CD4-positive, alpha-beta T cell treated with Interleukin-2 at 100 ng/mL for 4 hours (primary cell): Measurements from ENCODE around the gene HIP1.
"Not testable (repeated sequence)": the region's sequence is repeated elsewhere in the genome, so short reads cannot be mapped to it uniquely, and the experiment has no call there.

Source experiments
- DNase-seq: peaks from one replicate; pipeline ENCODE4 v3.0.0-alpha.2; 2020; ENCODE audit warnings: low spot score

The HIP1 gene

DNA sequence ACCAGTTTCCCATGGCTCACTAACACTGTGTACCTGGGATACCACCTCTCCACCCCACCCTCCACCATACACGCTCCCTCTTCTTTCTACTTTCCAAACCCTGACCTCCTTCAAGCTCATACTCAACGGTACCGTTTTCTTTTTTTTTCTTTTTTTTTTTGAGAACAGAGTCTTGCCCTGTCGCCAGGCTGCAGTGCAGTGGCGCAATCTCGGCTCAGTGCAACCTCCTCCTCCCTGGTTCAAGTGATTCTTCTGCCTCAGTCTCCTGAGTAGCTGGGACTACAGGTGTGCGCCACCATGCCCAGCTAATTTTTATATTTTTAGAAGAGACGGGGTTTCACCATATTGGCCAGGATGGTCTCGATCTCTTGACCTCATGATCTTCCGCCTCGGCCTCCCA, 129.3 kb downstream of the HIP1 start:
- not testable (repeated sequence) for DNase-seq

GRCh38 chr7:75608451-75609122, 130.2 kb downstream of the HIP1 start:
- DNase-seq: no peak

GRCh38 chr7:75604408-75604807, 134.3 kb downstream of the HIP1 start:
- DNase-seq: no peak

DNA sequence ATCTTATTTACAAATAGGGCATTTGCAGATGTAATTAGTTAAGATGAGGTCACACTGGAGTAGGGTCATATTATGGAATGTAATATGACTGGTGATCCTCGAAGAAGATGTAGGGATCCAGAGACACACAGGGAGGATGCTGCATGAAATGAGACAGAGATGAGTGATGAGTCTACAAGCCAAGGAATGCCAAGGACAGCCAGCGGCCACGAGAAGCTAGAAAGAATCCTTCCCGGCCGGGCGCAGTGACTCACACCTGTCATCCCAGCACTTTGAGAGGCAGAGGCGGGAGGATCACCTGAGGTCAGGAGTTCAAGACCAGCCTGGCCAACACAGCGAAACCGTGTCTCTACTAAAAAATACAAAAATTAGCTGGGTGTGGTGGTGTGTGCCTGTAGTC, 135.9 kb downstream of the HIP1 start:
- DNase-seq: not testable (repeated sequence)

DNA sequence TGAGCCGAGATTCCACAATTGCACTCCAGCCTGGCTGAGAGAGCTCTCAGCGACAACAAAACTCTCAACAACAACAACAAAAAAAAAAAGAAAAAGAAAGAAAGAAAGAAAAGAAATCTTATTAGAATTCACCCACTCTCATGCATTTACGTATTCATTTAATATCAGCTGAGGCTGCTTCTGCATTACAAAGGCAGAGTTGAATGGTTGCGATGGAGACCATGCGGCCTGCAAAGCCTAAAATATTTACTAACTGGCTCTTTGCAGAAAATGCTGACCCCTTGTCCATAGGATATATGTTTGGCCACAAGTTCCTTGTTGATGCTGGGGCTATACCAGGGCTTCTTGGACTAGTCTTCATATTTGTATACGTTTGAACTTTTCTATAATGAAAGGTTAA, 137.2 kb downstream of the HIP1 start:
- no peak for DNase-seq

- not testable (repeated sequence) for DNase-seq
Observed at GRCh38 chr7:75600748-75601147, 138.0 kb downstream of the HIP1 start.

GRCh38 chr7:75599244-75599781, 139.4 kb downstream of the HIP1 start:
- DNase-seq: no peak

GRCh38 chr7:75596727-75597614, 141.8 kb downstream of the HIP1 start:
- DNase-seq: peak; percentile 3

- no peak for DNase-seq
Observed at GRCh38 chr7:75595766-75596165, 143.0 kb downstream of the HIP1 start.

DNA sequence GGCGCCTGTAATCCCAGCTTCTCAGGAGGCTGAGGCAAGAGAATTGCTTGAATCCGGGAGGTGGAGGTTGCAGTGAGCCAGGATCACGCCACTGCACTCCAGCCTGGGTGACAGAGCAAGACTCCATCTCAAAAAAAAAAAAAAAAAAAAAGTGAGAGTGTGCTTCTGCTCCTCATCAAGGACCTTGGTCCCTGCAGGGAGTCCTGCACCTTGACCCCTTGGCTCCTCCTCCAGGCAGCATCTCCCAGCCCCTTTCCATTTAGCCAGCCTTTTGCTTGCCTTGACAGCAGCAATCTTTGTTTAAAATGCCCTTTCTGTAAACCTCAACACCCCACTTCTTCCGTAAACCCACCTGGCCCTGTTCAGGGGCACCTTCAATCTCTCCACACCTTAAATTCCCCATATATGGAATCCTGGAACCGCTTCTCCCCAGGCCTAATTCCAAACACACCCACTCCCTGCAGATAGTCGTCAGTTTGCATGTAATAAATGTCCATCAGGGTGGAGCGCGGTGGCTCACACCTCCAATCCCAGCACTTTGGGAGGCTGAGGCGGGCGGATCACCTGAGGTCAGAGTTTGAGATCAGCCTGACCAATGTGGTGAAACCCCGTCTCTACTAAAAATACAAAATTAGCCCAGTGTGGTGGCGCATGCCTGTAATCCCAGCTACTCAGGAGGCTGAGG, 145.1 kb downstream of the HIP1 start:
- not testable (repeated sequence) for DNase-seq

DNA sequence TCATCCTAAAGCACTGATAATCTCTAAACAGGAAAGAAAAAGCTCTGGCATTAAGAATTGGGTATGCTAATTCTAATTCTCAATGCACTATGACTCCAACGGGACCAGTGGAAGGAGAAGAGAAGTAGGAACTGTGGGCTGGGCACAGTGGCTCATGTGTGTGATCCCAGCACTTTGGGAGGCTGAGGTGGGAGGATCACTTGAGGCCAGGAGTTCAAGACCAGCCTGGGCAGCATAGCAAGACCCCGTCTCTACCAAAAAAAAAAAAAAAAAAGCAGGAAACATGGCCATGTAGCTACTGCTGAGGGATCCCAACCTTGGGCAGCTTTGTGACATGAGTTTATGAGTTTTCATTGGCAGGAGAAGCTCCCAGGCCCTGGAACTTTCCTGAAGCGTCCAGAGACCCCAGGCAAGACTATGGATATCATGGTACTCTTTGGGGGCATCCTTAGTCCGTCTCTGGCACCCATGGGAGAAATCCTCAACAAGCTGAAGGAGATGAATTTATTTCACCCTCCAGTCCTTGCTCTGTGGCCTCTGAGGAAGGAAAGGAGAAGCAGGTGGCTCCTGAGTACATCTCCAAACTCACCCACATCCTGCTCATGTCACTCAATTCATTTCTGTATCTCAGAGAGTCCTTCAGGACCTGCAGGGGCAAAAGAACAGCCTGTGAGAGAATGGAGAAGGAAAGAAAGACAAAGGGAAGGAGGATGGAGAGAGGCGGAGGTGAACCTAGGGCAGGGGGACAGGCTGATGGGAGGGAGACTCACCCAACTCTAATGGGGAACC, 147.1 kb downstream of the HIP1 start:
- DNase-seq: no peak

GRCh38 chr7:75590373-75591005, 148.3 kb downstream of the HIP1 start:
- no peak for DNase-seq

- no peak for DNase-seq
Observed at GRCh38 chr7:75584354-75584753, 154.4 kb downstream of the HIP1 start.

DNA sequence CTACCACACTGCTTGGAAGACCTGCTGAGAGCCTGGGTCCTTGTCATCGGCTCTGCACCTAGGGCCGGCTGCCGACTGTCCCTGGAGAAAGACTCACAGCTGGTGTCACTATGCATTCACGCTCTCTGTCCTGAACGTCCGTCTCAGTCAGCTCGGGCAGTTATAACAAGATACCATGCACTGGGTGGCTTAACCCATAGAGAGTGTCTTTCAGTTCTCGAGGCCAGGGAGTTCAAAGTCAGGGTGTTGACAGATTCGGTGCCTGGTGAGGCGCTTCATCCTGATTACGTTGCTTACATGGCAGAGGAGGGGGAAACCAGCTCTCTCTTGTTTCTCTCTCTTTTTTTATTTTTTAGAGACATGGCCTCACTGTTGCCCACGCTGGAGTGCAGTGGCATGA, 155.5 kb downstream of the HIP1 start:
- DNase-seq: no peak

DNA sequence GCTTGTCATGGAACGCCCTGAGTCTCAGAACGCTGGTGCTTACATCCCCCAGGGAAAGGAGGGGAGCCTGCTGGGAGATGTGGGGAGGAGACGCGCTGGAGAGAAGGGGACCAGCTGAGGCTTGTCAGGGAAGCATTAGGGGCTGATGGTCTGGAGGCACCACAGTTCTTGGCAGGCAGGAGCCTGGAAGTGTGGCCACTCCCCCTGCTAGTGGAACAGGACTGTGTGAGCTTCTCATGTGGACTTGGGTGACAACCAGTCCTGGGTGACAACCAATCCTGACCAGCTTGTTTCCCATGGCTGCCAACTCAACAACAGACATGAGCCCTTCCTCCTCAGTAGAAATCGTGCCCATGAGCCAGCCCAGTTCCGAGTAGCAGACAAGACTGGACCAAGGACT, 158.8 kb downstream of the HIP1 start:
- DNase-seq: no peak

- DNase-seq: no peak
Observed at GRCh38 chr7:75578081-75578480, 160.7 kb downstream of the HIP1 start.

- DNase-seq: no peak
Observed at GRCh38 chr7:75575488-75576121, 163.1 kb downstream of the HIP1 start.

GRCh38 chr7:75573477-75574019, 165.2 kb downstream of the HIP1 start:
- no peak for DNase-seq

DNA sequence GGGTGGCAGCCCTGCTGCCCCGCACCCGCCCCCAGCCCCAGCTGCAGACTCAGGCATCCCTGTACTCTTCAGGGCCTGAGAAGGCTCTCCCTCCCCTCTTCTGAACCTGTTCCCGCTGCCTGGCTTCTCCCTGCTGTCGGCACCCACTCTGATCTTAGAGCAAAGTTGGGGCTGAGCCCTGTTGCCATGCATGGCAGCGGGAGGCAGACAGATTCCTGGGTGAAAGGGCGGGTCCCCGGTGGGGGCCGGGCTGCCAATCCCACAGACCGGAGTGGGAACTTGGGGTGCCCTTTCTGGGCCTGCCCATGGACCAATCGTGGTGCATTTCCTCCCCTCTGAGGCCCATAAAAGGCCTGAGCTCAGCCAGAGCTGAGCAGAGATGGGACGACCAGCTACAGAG, 165.9 kb downstream of the HIP1 start:
- DNase-seq: no peak

DNA sequence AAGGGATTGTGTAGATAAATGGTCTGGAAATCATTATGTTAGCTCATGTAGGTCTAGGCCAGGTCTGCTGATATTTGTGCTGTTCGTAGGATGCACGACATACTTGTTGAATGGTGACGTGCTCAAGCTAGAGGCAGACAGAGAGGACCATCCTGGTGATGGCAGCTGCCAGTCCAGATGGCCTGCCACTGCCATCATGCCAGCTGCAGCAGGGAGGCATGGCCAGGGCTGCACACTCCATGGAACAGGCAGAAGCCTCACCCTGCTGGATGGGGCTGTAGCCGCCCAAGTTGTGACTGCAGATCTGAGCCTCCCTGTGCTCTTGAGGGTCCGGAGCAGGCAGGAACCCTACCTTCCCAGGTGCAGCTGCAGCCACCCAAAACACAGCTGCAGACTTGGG, 166.3 kb downstream of the HIP1 start:
- DNase-seq: no peak

- no peak for DNase-seq
Observed at GRCh38 chr7:75571209-75571608, 167.5 kb downstream of the HIP1 start.
